Measurements from ENCODE around the gene ITGB6.

The ITGB6 gene

GRCh38 chr2:160199683-160200389, at the start of gene ITGB6:
Gene ITGB6, minus strand, starts transcription at chr2:160200272. Its CDS starts 209 bp downstream, at chr2:160200063.
- no peak for DNase-seq (ENCODE audit: low read depth in 2 of 2)

DNA sequence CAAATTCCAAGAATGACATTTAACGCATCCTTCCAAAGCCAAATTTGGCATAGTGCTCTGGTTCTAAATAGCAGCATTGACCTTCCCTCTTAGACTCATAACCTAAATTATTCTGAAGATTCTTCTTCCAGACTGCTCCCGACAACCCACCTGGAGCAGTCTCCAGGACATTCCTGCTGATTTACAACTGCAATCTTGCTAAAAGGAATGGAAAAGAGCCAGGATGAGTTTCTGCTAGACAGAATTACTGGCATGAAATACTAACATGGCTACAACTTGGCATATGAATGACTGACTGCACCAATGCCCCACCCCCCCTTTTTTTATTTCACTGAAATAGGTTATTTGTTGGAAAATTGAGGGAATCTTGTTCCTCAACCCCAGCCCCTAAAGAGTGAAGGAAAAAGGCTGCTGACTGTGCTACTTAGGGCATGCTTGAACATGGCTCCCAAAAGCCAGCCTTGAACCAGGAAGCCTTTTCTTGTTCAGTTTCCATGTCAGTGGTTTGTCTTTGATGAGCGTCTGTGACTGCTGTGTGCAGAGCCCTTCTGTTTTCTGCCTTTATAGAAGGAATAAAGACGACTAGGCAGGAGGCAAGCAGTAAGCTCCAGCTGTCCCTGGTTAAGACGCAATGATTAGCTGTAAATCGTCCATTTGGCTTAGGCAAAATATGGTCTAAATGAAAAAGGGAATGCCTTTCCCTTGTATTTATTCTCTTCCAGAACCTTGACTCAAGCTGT, 47.4 kb upstream of the ITGB6 start:
- no peak for DNase-seq (ENCODE audit: low read depth in 2 of 2)

DNA sequence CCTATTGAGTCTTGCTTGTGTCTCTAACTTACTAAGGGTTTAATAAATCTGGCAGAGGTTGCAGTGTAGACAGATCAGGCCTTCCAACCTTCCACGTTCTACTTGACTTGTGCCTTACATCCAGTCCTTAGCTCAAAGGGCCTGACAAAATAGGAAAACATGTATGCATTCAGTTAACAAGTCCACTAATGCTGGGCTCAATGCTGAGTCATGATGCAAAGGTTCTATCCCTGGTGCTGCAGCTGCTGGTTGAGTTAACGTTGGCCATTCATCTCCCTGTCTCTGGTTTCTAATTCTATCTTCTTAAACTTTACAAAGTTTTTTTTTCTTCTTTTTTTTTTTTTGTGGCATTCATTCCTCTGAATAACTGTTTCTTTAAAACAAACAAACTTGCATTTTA, 46.3 kb upstream of the ITGB6 start:
- DNase-seq (ENCODE audit: low read depth in 2 of 2): no peak

- no peak for DNase-seq (ENCODE audit: low read depth in 2 of 2)
Measured at GRCh38 chr2:160245614-160246155, 45.6 kb upstream of the ITGB6 start.

DNA sequence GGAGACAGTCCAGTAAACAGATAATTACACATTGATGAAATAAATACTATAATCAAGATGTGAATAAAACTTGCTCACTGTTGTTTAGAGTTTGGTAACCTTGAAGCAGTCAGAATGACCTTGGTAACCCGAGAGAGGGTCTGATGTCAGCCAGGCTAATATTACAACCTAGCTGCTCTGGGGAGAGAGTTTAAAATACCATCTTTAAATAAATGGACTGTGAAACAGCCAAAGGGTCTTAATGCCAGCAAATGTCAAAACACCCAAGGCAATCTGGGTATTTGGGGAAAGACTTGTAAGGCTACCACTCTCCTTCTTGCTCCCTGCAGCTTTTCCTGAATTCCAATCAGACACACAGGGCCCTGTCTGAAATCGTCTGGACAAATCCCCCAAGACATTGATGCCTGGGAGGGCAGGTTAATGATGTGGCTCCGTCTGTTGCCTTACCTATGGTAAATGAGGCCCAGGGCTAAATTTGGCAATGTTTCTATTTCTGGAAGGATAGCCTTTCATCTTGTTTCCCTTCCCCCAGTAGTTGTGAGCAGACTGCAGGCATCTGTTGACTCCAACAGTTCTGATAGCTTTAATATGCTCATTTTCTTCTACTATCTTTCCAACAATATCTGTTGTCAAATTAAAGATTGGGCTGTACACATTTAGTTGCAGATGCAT, 43.0 kb upstream of the ITGB6 start:
- no peak for DNase-seq (ENCODE audit: low read depth in 2 of 2)

DNA sequence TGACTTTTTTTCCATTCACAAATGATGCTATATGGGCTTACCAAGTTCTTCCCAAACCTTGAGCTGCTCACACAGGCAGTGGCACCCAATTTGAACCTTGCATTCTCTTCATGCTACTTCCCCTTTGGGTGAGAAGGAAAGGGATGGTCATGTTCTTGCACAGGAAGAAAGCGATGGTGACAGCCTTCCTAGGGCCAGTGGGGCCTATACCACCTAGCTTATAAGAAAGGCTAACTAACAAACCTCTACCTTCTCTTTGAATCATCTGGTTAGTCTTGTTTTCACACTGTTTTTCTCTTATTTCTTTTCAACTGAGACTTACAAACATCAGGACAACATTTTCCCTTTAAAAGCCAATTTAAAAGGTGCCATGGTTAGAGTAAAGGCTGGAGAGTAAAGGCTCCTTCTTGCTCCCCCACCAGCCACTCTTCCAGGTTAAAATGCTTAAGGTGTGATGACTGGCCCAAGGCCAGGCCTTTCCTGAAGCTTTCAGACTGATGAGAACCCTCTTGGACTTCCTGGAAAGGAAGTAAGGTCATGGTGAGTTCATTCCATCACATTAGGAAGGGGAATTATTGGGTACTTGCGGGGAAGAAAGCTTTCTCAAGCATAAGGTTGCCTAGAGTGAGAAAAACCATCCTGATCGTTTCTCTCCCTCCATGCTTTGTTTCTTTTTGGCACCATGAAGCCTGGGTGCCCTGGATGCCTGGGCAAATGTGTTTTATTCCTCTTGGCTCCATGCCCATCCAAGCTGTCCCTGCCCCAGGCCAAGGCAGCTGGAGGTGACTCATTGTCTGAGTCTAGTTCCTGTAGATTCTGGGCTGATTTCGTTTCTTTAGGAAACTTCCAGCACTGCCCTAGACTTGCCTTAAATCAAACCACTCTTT, 41.4 kb upstream of the ITGB6 start:
- no peak for DNase-seq (ENCODE audit: low read depth in 2 of 2)

DNA sequence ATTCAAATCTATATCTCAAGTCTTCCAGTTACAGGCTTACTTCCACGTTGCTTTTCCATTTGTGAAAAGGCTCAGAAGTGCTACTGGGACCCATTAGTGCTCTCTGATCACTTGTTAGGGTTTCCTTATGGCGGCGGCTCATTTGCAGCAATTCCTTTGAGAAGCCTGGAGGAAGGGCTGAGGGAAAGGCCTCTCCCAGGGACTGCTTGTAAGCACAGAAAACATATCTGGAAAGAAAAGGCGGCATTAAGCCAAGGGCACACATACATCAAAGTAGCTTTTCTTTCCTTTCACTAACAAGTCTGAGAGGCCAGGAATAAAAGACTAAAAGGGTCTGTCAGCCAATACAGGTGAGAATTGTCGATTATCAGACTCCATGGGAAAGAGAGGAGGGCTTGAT, 39.4 kb upstream of the ITGB6 start:
- DNase-seq (ENCODE audit: low read depth in 2 of 2): no peak

DNA sequence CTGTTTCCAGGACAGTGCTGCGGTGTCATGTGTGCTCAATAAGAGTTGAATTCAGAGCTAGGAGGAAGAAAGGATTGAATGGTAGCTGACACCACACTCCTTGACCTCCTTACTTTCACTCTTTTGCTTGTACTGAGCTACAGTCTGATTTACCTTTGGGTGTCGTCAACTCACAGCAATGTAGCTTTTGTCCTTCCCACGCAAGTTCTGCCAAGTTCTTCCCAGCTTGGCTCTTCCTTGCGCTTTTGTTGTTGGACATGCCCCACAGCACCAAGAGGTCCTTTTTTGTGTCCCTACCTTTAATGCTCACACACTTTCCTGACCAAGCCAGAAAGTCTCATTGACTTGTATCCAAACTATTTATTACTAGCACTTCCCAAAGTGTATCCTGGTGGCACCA, 38.3 kb upstream of the ITGB6 start:
- DNase-seq (ENCODE audit: low read depth in 2 of 2): no peak

- no peak for DNase-seq (ENCODE audit: low read depth in 2 of 2)
Measured at GRCh38 chr2:160232905-160233475, 32.9 kb upstream of the ITGB6 start.

GRCh38 chr2:160229591-160229990, 29.5 kb upstream of the ITGB6 start:
- DNase-seq (ENCODE audit: low read depth in 2 of 2): no peak

- DNase-seq (ENCODE audit: low read depth in 2 of 2): no peak
Measured at GRCh38 chr2:160228141-160228917, 28.3 kb upstream of the ITGB6 start.

DNA sequence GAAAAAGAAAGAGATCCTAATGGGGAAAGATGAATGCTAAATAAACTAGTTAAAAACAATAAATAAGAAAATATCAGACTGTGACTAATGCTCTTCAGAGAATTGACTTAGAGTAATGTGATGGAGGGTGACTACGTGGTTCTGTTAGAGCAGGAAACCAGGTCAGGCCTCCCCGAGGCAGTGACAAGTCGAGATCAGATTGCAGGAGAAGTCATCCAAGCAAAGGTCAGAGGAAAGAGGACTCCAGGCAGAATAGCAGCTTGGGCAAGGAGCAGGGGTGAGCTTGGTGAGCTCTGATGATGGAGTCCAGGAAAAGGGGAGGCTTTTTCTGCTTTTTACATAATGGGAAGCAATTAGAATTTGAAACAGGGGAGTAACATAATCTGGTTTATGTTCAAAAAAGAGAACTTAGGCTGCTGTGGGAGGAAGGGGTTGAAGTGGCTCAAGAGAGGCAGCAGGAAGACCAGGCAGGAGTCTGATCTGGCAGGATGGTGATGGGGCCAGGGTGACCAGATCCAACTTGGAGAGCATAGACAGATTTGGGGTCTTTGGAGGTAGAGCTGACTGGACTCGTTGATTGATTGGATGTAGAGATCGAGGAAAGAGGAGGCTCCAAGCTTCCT, 27.3 kb upstream of the ITGB6 start:
- no peak for DNase-seq (ENCODE audit: low read depth in 2 of 2)

- no peak for DNase-seq (ENCODE audit: low read depth in 2 of 2)
Measured at GRCh38 chr2:160226367-160226766, 26.3 kb upstream of the ITGB6 start.

- DNase-seq (ENCODE audit: low read depth in 2 of 2): no peak
Measured at GRCh38 chr2:160225722-160226121, 25.6 kb upstream of the ITGB6 start.

GRCh38 chr2:160224507-160224906, 24.4 kb upstream of the ITGB6 start:
- DNase-seq (ENCODE audit: low read depth in 2 of 2): no peak

DNA sequence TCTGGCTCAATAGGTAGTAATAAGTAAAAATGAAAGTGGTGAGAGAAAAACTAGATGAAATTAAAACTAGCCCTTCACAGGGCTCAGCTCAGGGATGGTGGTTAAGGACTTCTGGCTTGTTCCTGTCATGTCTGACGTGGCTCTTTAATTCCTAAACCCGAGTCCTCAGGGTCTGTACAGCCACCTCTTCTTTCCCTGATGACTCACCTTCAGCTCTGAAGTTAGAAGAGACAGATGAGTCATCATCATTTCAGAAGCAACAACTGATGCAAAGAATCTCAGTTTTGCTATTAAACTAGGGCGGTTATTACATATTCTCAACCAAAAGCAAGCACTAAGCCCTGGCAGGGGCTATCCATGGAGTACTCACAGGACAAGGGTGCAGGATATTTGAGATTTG, 24.0 kb upstream of the ITGB6 start:
- DNase-seq (ENCODE audit: low read depth in 2 of 2): peak in 1 of 2 donors; percentile 7

DNA sequence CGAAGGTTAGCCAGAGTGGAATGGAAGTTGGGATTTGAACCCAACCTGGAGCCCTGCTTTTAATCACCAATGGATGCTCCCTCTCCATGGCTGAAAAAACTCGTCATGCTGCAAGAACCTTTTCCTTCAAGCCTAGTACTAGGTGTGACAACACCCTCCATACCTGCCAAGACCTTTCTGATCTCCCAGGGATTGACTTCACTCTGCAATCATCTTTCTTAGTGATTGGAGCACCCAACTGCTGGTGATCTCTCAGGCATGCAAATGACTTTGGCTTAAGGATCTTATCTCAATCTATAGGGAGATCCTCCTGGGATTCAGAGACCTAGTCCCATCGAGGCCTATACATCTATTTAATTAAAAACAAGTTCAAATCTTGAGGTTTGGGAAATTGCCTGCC, 23.5 kb upstream of the ITGB6 start:
- DNase-seq (ENCODE audit: low read depth in 2 of 2): no peak

- DNase-seq (ENCODE audit: low read depth in 2 of 2): no peak
Measured at GRCh38 chr2:160222546-160223283, 22.6 kb upstream of the ITGB6 start.

Data from stimulated activated CD4-positive, alpha-beta T cell treated with anti-CD3 and anti-CD28 coated beads, Interleukin-1b, Interleukin-23, amount 100 ng/mL, for 4 hours (primary cell).